Measurements from ENCODE around the gene OR2A12. TPM values are rescaled to one million over a fixed set of nuclear protein-coding genes. Genes with fewer than 3 reads are reported as not detected.
"Not testable (repeated sequence)": the region's sequence is repeated elsewhere in the genome, so short reads cannot be mapped to it uniquely, and the experiment has no call there.

OR2A12 gene
- total RNA-seq, 1 donor = not detected

DNA sequence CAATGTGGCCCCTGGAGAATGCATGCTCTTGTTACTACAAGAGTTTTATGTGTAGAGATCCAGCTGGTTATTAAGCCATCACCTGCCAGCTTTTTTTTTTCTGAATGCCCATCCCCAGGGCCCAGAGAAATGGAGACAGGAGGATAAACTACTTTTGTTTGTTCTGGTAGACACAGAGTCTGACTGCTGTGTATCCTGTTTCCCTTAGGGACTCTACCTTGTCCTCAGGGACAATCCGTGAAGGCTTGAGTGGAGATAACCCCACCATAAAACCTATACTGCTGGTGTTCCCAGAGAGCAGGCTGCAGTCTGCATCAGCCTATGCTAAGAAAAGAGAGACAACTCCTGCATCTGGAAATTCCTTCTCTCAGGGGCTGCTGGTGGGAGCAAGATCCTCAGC lies 37.4 kb upstream of the OR2A12 start, which contains the start of gene OR2A5:
TSS of gene OR2A5 (plus strand) at position 301 of the 400 bp plus-strand sequence. CDS start 1,454 bp downstream, outside the sequence.
- no peaks in the 10 kb centered on the region for H4K20me1 ChIP-seq (ENCODE audit: insufficient read depth, low read length)
- no peak for DNase-seq (ENCODE audit: insufficient read length, low spot score, missing footprints)
- no peak within 1 kb of the TSS for H2AFZ ChIP-seq (ENCODE audit: low read length)
- H3K79me2 ChIP-seq (ENCODE audit: insufficient read depth, low read length) = no peaks in the 10 kb centered on the region
- no peaks in the 10 kb centered on the region for H3K27me3 ChIP-seq (ENCODE audit: insufficient read depth, low read length)
- H3K4me1 ChIP-seq (ENCODE audit: insufficient read depth, low read length) = no peaks in the 10 kb centered on the region
- TF ChIP-seq, protein P1, sequence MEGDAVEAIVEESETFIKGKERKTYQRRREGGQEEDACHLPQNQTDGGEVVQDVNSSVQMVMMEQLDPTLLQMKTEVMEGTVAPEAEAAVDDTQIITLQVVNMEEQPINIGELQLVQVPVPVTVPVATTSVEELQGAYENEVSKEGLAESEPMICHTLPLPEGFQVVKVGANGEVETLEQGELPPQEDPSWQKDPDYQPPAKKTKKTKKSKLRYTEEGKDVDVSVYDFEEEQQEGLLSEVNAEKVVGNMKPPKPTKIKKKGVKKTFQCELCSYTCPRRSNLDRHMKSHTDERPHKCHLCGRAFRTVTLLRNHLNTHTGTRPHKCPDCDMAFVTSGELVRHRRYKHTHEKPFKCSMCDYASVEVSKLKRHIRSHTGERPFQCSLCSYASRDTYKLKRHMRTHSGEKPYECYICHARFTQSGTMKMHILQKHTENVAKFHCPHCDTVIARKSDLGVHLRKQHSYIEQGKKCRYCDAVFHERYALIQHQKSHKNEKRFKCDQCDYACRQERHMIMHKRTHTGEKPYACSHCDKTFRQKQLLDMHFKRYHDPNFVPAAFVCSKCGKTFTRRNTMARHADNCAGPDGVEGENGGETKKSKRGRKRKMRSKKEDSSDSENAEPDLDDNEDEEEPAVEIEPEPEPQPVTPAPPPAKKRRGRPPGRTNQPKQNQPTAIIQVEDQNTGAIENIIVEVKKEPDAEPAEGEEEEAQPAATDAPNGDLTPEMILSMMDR (IDR thresholded peaks at IDR 0.05; ENCODE audit: extremely low read depth, low read depth, low read length) = no peak
- H3K36me3 ChIP-seq (ENCODE audit: insufficient read depth, low read length) = no peaks in the 10 kb centered on the region
- H3K9me3 ChIP-seq (ENCODE audit: low read depth, low read length) = no peaks in the 10 kb centered on the region
- H3K4me3 ChIP-seq (ENCODE audit: insufficient read depth, low read length) = no peak within 1 kb of the TSS
- H3K4me2 ChIP-seq (ENCODE audit: insufficient read depth, low read length) = no peak within 1 kb of the TSS
- H3K27ac ChIP-seq (ENCODE audit: low read depth, low read length) = no peak within 1 kb of the TSS

GRCh38 chr7:144049491-144049890 lies 36.6 kb upstream of the OR2A12 start:
- H3K9me3 ChIP-seq (ENCODE audit: low read depth, low read length) = no peaks in the 10 kb centered on the region
- no peak overlapping the region for H3K4me2 ChIP-seq (ENCODE audit: insufficient read depth, low read length)
- H4K20me1 ChIP-seq (ENCODE audit: insufficient read depth, low read length) = no peaks in the 10 kb centered on the region
- H3K27me3 ChIP-seq (ENCODE audit: insufficient read depth, low read length) = no peaks in the 10 kb centered on the region
- no peaks in the 10 kb centered on the region for H3K79me2 ChIP-seq (ENCODE audit: insufficient read depth, low read length)
- no peak overlapping the region for H2AFZ ChIP-seq (ENCODE audit: low read length)
- no peaks in the 10 kb centered on the region for H3K36me3 ChIP-seq (ENCODE audit: insufficient read depth, low read length)
- DNase-seq (ENCODE audit: insufficient read length, low spot score, missing footprints) = no peak
- H3K27ac ChIP-seq (ENCODE audit: low read depth, low read length) = no peak overlapping the region
- H3K4me1 ChIP-seq (ENCODE audit: insufficient read depth, low read length) = no peaks in the 10 kb centered on the region
- TF ChIP-seq, protein P1 (IDR thresholded peaks at IDR 0.05; ENCODE audit: extremely low read depth, low read depth, low read length) = no peak
- H3K4me3 ChIP-seq (ENCODE audit: insufficient read depth, low read length) = no peak overlapping the region

GRCh38 chr7:144050093-144050492 lies 36.0 kb upstream of the OR2A12 start:
- Histone ChIP-seq H4K20me1 (ENCODE audit: insufficient read depth, low read length) (no peaks in the 10 kb centered on the region), H3K27ac (ENCODE audit: low read depth, low read length) (no peak overlapping the region), H3K4me3 (ENCODE audit: insufficient read depth, low read length) (no peak overlapping the region), H3K27me3 (ENCODE audit: insufficient read depth, low read length) (no peaks in the 10 kb centered on the region), H2AFZ (ENCODE audit: low read length) (no peak overlapping the region), H3K9me3 (ENCODE audit: low read depth, low read length) (no peaks in the 10 kb centered on the region), H3K36me3 (ENCODE audit: insufficient read depth, low read length) (no peaks in the 10 kb centered on the region), H3K4me1 (ENCODE audit: insufficient read depth, low read length) (no peaks in the 10 kb centered on the region), H3K79me2 (ENCODE audit: insufficient read depth, low read length) (no peaks in the 10 kb centered on the region), H3K4me2 (ENCODE audit: insufficient read depth, low read length) (no peak overlapping the region)
- TF ChIP-seq, protein P1 (IDR thresholded peaks at IDR 0.05; ENCODE audit: extremely low read depth, low read depth, low read length) = no peak
- no peak for DNase-seq (ENCODE audit: insufficient read length, low spot score, missing footprints)

DNA sequence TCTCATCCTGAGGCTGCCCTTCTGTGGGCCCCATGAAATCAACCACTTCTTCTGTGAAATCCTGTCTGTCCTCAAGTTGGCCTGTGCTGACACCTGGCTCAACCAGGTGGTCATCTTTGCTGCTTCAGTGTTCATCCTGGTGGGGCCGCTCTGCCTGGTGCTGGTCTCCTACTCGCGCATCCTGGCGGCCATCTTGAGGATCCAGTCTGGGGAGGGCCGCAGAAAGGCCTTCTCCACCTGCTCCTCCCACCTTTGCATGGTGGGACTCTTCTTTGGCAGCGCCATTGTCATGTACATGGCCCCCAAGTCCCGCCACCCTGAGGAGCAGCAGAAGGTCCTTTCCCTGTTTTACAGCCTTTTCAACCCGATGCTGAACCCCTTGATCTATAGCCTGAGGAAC lies 35.2 kb upstream of the OR2A12 start:
- not testable (repeated sequence) for H3K79me2 ChIP-seq (ENCODE audit: insufficient read depth, low read length); H4K20me1 ChIP-seq (ENCODE audit: insufficient read depth, low read length); H3K9me3 ChIP-seq (ENCODE audit: low read depth, low read length); DNase-seq (ENCODE audit: insufficient read length, low spot score, missing footprints); H3K4me2 ChIP-seq (ENCODE audit: insufficient read depth, low read length); H3K27ac ChIP-seq (ENCODE audit: low read depth, low read length); H3K36me3 ChIP-seq (ENCODE audit: insufficient read depth, low read length); H3K4me1 ChIP-seq (ENCODE audit: insufficient read depth, low read length); H3K27me3 ChIP-seq (ENCODE audit: insufficient read depth, low read length); H3K4me3 ChIP-seq (ENCODE audit: insufficient read depth, low read length); H2AFZ ChIP-seq (ENCODE audit: low read length)

All from osteoblast (primary cell).